NB4 (cell line): ENCODE data around the gene PACC1.

Experiments used
- DNase-seq: peaks from one replicate; pipeline ENCODE4 v3.0.0; 2010; ENCODE audit warnings: low read depth
- H3K4me3 ChIP-seq: one replicate; pipeline ENCODE4 v1.5.1; 2011; ENCODE audit warnings: mild to moderate bottlenecking, low read depth, low read length, moderate library complexity
- CTCF ChIP-seq: IDR thresholded peaks from one replicate; pipeline ENCODE4 v1.5.1; 2012; ENCODE audit warnings: low read depth, low read length
- MAX ChIP-seq: IDR thresholded peaks from 2 replicates; pipeline ENCODE4 v1.6.1; 2011; ENCODE audit warnings: low read depth, low read length
- MYC ChIP-seq: IDR thresholded peaks from 2 replicates; pipeline ENCODE4 v1.6.1; 2011; ENCODE audit warnings: low read depth, low read length
- POLR2A ChIP-seq: IDR thresholded peaks from 2 replicates; pipeline ENCODE4 v1.6.1; 2011; ENCODE audit warnings: mild to moderate bottlenecking; ENCODE audit not compliant: insufficient read length; ENCODE audit errors: extremely low read depth

PACC1 gene

GRCh38 chr1:212446333-212446732 lies 31.6 kb upstream of the PACC1 start:
- TF ChIP-seq MAX (no peak), CTCF (no peak), MYC (no peak), POLR2A (no peak)
- DNase-seq = no peak
- no peak overlapping the region for H3K4me3 ChIP-seq

DNA sequence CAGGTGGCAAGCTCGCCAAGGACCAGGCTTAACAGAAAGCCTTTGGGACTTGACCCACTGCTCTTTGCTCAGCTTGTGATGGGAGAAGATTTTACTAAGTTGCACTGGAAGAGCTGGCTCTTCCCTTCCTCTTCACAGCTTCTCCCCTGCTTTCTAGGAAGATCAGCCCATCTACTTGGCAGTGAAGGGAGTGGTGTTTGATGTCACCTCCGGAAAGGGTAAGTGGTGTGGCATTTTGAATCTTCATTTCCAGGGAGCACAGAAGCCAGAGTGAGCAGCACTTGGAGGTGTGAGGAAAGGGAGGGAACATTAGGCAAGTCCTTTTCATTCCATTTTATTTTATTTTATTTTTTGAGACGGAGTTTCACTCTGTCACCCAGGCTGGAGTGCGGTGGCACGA lies 27.7 kb upstream of the PACC1 start:
- no peak overlapping the region for H3K4me3 ChIP-seq
- no peak for TF ChIP-seq POLR2A
- TF ChIP-seq MYC = no peak
- TF ChIP-seq MAX = no peak
- no peak for TF ChIP-seq CTCF
- DNase-seq = no peak

- TF ChIP-seq CTCF (no peak), POLR2A (no peak), MAX (no peak), MYC (no peak)
- no peak for DNase-seq
- H3K4me3 ChIP-seq = no peak overlapping the region
Observed at GRCh38 chr1:212440419-212440818, 25.7 kb upstream of the PACC1 start.

DNA sequence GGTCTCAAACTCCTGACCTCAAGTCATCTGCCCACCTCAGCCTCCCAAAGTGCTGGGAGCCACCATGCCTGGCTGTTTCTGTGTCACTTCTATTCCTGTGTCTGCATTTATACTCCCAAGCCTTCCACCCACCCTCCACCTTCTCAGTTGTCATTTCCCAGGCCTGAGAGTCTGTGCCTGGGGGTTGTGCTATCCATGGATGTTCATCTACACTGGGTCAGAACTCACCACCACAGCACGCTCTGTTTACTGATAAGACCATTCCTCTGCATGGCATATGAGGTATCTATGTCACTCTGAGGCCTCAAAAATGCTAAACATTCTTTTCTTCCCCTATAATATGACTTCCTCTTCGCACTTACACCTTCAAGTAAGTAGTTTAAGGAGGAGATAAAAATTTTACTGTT lies 24.1 kb upstream of the PACC1 start:
- TF ChIP-seq POLR2A (no peak), MAX (no peak), MYC (no peak)
- no peak overlapping the region for H3K4me3 ChIP-seq
- DNase-seq = no peak

DNA sequence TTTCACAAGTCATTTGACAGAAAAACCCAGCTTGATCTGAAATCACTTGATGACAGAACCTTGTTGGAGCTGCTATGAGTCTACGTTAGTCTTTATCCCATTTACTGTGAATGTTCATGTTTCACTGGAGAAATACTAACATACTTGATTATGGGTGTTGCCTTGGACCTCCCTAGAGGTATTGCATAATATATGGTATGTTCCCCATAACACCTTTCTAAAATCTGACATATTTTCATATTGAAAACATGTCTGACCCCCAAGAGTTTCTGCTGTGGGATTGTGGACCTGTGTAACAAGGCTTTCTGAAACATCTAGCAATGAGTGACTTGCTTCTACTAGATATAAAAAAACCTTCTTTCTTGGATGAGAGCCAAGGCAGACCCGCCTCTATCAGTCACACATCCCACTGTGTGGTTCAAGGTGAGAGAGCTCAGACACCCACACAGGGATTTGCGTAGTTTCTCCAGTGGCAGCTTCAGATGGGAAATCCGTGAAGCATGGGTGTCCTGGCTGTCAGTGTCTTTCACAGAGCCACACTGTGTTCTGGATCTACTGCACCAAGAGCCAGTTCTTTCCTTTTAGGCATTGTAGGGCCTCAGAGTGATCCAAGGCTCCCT lies 22.6 kb upstream of the PACC1 start:
- TF ChIP-seq MAX = no peak
- TF ChIP-seq CTCF = no peak
- no peak for TF ChIP-seq MYC
- no peak for TF ChIP-seq POLR2A
- no peak for DNase-seq
- no peak overlapping the region for H3K4me3 ChIP-seq

- TF ChIP-seq MAX (no peak), MYC (no peak), POLR2A (no peak), CTCF (no peak)
- no peak for DNase-seq
- no peak overlapping the region for H3K4me3 ChIP-seq
Observed at GRCh38 chr1:212434992-212435391, 20.3 kb upstream of the PACC1 start.
